Stimulated activated memory B cell treated with anti-CD40 and anti-IgM and Interleukin-4, amounts not matched to agents 10 μg/mL and 1 μg/mL and 100 μg/mL, for 72 hours (primary cell): Measurements from ENCODE around the gene DAB1.

Source experiments
- ATAC-seq: fragments of 150-1000 bp; cut with Tn5 transposase; 2 replicates; pipeline ENCODE4 v1.10.0; 2021
- H3K27ac Mint-ChIP-seq: one replicate; pipeline ENCODE4 v1.8.0; 2022; ENCODE audit warnings: mild to moderate bottlenecking, mixed read lengths
- H3K27me3 Mint-ChIP-seq: one replicate; pipeline ENCODE4 v1.8.0; 2022; ENCODE audit warnings: mixed read lengths
- H3K36me3 Mint-ChIP-seq: one replicate; pipeline ENCODE4 v1.8.0; 2022; ENCODE audit warnings: mixed read lengths
- H3K4me1 Mint-ChIP-seq: one replicate; pipeline ENCODE4 v1.8.0; 2022; ENCODE audit warnings: mixed read lengths
- H3K4me3 Mint-ChIP-seq: one replicate; pipeline ENCODE4 v1.8.0; 2022; ENCODE audit warnings: mild to moderate bottlenecking, moderate library complexity, mixed read lengths
- H3K9me3 Mint-ChIP-seq: one replicate; pipeline ENCODE4 v1.8.0; 2022; ENCODE audit warnings: mixed read lengths

The DAB1 gene

DNA sequence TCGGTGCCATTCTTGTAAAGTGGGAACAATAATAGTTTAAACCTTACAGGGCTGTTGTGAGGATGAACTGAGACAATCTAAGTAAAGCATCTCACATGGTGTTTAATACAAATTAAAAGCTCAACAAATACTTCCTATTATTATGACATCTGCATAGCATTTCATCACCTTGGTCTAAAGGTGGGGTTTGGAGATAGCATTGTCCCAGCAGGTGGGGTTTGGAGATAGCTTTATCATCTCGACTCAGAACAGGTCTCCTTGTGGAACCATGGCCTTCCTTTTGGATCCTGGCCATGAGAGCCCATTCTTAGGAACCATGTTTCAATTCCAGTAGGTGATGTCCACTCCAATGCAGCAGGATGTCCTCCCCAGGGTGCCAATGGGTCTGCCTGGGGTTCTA, 437.5 kb downstream of the DAB1 start:
- H3K4me3 Mint-ChIP-seq: no peak overlapping the region
- peaks cover under 1% of the 10 kb centered on the region for H3K27me3 Mint-ChIP-seq
- no peak for ATAC-seq
- H3K9me3 Mint-ChIP-seq: no peaks in the 10 kb centered on the region
- H3K36me3 Mint-ChIP-seq: no peaks in the 10 kb centered on the region
- no peaks in the 10 kb centered on the region for H3K4me1 Mint-ChIP-seq
- no peak overlapping the region for H3K27ac Mint-ChIP-seq

- H3K4me1 Mint-ChIP-seq: no peaks in the 10 kb centered on the region
- no peak overlapping the region for H3K4me3 Mint-ChIP-seq
- H3K27me3 Mint-ChIP-seq: no peaks in the 10 kb centered on the region
- no peak for ATAC-seq
- H3K27ac Mint-ChIP-seq: no peak overlapping the region
- no peaks in the 10 kb centered on the region for H3K9me3 Mint-ChIP-seq
- H3K36me3 Mint-ChIP-seq: no peaks in the 10 kb centered on the region
Observed at GRCh38 chr1:56985857-56986256, 438.0 kb downstream of the DAB1 start.

- Mint-ChIP-seq H3K27ac (no peak overlapping the region), H3K4me1 (no peaks in the 10 kb centered on the region), H3K36me3 (no peaks in the 10 kb centered on the region), H3K9me3 (no peaks in the 10 kb centered on the region), H3K27me3 (no peaks in the 10 kb centered on the region), H3K4me3 (no peak overlapping the region)
- no peak for ATAC-seq
Observed at GRCh38 chr1:56983484-56983883, 440.4 kb downstream of the DAB1 start.

- no peaks in the 10 kb centered on the region for H3K36me3 Mint-ChIP-seq
- no peaks in the 10 kb centered on the region for H3K4me1 Mint-ChIP-seq
- no peak for ATAC-seq
- no peak overlapping the region for H3K4me3 Mint-ChIP-seq
- no peak overlapping the region for H3K27ac Mint-ChIP-seq
- H3K9me3 Mint-ChIP-seq: peaks cover 3% of the 10 kb centered on the region
- H3K27me3 Mint-ChIP-seq: no peaks in the 10 kb centered on the region
Observed at GRCh38 chr1:56979986-56980755, 443.7 kb downstream of the DAB1 start.

- Mint-ChIP-seq H3K4me3 (no peak overlapping the region), H3K27ac (no peak overlapping the region), H3K27me3 (no peaks in the 10 kb centered on the region), H3K4me1 (no peaks in the 10 kb centered on the region), H3K9me3 (peaks cover 3% of the 10 kb centered on the region), H3K36me3 (no peaks in the 10 kb centered on the region)
- no peak for ATAC-seq
Observed at GRCh38 chr1:56978819-56979218, 445.0 kb downstream of the DAB1 start.

DNA sequence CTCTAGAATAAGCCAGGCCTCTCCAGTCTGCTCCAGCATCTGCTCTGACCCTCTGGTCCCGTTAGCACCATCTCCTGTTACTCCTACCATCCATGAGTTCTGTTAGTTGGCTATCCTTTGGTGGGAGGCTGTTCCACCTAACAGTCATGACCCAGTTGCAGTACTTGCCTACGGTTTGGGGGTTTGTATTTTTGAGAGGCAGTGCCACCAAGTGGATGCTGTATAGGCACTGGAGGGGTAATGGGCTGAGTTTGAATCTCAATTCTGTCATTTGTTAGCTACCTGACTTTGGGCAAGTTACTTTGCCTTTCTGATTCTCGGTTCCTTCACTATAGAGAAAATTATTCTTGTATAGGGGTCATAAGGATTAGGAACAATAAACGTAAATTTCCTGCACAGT, 445.9 kb downstream of the DAB1 start:
- no peaks in the 10 kb centered on the region for H3K36me3 Mint-ChIP-seq
- no peak for ATAC-seq

GRCh38 chr1:56975446-56975845, 448.4 kb downstream of the DAB1 start:
- Mint-ChIP-seq H3K4me3 (no peak overlapping the region), H3K9me3 (peaks cover 3% of the 10 kb centered on the region), H3K27ac (no peak overlapping the region), H3K36me3 (no peaks in the 10 kb centered on the region), H3K4me1 (no peaks in the 10 kb centered on the region), H3K27me3 (no peaks in the 10 kb centered on the region)
- ATAC-seq: no peak

More for the DNA sequence above, 445.9 kb downstream of the DAB1 start:
- H3K4me3 Mint-ChIP-seq: no peak overlapping the region
- H3K9me3 Mint-ChIP-seq: peaks cover 3% of the 10 kb centered on the region
- no peak overlapping the region for H3K27ac Mint-ChIP-seq
- H3K4me1 Mint-ChIP-seq: no peaks in the 10 kb centered on the region
- no peaks in the 10 kb centered on the region for H3K27me3 Mint-ChIP-seq

- Mint-ChIP-seq H3K9me3 (peaks cover 3% of the 10 kb centered on the region), H3K36me3 (no peaks in the 10 kb centered on the region), H3K27me3 (no peaks in the 10 kb centered on the region), H3K4me1 (no peaks in the 10 kb centered on the region), H3K4me3 (no peak overlapping the region), H3K27ac (no peak overlapping the region)
- no peak for ATAC-seq
Observed at GRCh38 chr1:56973923-56974742, 449.7 kb downstream of the DAB1 start.

DNA sequence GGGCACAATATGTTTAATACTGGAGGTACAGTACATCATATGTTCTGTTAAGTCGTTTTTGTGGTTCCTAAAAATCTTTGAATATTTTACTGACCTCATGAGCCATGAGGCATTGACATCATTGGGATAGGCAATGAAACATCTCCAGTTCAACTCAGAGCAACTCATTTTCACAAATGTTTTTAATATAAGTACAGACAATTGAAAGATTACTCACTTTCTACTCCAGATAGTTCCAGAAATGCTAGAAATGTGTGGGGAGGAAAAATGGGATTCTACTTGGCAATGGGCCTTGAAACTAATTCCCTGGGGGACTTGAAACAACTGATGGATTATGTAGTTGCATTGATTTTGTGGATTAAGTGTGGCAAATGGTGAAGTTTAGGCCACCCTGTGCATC, 450.9 kb downstream of the DAB1 start:
- Mint-ChIP-seq H3K4me1 (no peaks in the 10 kb centered on the region), H3K9me3 (peaks cover 3% of the 10 kb centered on the region), H3K36me3 (no peaks in the 10 kb centered on the region), H3K27me3 (no peaks in the 10 kb centered on the region), H3K4me3 (no peak overlapping the region), H3K27ac (no peak overlapping the region)
- ATAC-seq: no peak

- Mint-ChIP-seq H3K4me3 (no peak overlapping the region), H3K9me3 (no peaks in the 10 kb centered on the region), H3K27ac (no peak overlapping the region), H3K36me3 (no peaks in the 10 kb centered on the region), H3K4me1 (no peaks in the 10 kb centered on the region), H3K27me3 (no peaks in the 10 kb centered on the region)
- ATAC-seq: no peak
Observed at GRCh38 chr1:56970280-56970679, 453.6 kb downstream of the DAB1 start.

DNA sequence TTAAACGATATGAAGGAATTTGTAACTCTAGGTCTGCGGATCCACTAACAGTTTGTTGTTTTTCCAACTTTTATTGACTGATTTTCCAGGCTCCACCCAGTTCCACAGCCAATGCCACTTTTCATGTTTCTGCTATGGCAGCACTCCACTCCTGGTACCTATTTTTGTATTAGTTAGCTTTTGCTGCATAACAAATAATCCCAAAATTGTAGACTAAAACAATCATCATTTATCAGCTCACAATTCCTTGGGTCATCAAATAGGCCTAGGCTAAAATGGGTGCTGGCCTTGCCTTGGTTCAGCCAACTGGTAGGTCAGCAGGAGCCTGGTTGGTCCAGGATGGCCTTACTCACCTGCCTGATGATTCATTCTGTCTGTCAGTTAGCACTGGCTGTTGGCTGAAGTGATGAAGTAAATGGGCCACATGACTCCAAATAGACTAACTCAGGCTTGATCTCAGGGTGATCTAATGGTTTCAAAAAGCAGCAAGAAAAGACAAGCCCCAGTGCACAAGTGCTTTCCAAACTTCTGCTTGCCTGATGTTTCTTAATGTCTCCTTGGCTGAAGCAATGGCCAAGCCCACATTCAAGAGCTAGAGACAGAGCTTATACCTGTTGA, 454.9 kb downstream of the DAB1 start:
- no peak overlapping the region for H3K4me3 Mint-ChIP-seq

DNA sequence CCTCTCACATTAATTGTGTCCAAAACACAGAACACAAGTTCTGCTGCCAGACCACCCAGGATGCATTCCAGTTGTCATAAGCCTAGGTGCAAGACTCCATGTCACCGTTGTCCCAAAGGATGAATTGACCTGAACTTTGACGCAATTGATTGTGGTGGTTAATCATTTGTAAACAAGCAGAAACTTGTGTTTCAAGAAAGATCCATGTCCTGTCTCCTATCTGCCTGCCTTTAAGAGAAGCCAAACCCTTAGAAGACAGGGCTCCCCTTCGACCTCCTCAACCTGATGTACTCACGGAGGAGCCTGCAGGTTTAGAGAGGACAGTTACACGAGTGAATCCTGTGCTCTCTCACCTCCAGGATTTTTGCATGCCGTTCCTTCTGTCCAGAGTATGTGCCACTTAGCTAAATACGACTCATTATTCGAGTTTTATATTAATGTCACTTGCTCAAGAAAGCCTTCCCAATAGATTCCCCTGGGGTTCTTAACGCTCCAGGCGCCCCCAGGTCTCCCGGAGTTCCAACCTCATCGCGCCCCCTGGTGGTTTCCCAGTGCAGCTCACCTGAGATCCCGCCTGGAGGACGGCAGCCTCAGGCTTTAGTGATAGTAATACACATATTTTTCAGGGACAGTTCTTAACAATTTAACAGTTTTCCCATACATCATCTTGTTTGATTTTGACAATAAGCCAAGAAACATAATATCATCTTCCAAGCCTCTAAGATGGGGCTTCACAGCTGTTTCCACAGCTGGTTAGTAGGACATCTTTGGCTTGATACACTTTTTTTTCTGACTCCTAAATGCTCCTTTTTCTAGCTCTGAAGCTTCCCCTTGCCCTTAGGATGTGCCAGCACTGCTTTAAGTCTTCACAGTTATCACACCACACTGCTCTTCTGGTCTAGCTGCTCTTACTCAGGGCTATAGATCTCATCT, 455.7 kb downstream of the DAB1 start:
- no peaks in the 10 kb centered on the region for H3K4me1 Mint-ChIP-seq
- no peak overlapping the region for H3K4me3 Mint-ChIP-seq
- H3K27ac Mint-ChIP-seq: no peak overlapping the region
- no peaks in the 10 kb centered on the region for H3K9me3 Mint-ChIP-seq
- no peak for ATAC-seq
- no peaks in the 10 kb centered on the region for H3K36me3 Mint-ChIP-seq
- no peaks in the 10 kb centered on the region for H3K27me3 Mint-ChIP-seq

More for the DNA sequence above, 454.9 kb downstream of the DAB1 start:
- H3K36me3 Mint-ChIP-seq: no peaks in the 10 kb centered on the region
- H3K9me3 Mint-ChIP-seq: no peaks in the 10 kb centered on the region
- no peak for ATAC-seq
- H3K27me3 Mint-ChIP-seq: no peaks in the 10 kb centered on the region
- H3K27ac Mint-ChIP-seq: no peak overlapping the region
- no peaks in the 10 kb centered on the region for H3K4me1 Mint-ChIP-seq

DNA sequence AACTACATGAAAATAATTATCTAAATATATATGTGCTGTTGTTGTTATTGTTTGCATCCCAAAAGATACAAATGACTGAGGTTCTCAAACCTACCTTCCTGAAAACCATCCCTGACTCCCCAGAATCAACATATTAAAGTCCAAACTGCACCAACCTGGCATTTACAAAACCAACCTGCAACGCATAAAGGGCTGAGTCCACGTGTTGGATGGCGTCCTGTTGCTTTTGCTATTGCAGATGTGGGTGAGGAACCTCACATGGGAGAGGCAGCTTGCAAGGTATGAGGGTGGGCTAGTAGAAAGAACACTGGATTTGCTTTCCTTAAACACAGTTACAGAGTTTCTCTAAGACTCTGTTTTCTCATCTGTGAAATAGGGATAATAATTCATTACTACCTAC, 456.5 kb downstream of the DAB1 start:
- H3K36me3 Mint-ChIP-seq: no peaks in the 10 kb centered on the region
- ATAC-seq: no peak
- no peak overlapping the region for H3K4me3 Mint-ChIP-seq
- no peaks in the 10 kb centered on the region for H3K27me3 Mint-ChIP-seq
- no peaks in the 10 kb centered on the region for H3K4me1 Mint-ChIP-seq
- no peak overlapping the region for H3K27ac Mint-ChIP-seq
- H3K9me3 Mint-ChIP-seq: no peaks in the 10 kb centered on the region

DNA sequence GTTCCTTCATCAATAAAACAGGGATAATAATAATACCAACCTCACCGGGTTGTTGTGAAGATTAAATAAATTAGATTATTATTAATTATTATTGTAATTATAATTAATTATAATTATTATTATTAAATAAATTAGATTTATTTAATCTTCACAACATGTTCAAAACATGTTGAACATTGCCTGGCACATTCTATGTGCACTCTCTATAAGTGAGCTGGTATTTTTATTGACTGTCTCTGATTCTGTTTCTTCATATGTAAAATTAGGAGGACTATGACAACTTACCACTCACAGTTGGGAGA, 457.2 kb downstream of the DAB1 start:
- Mint-ChIP-seq H3K27me3 (no peaks in the 10 kb centered on the region), H3K27ac (no peak overlapping the region), H3K4me1 (no peaks in the 10 kb centered on the region), H3K9me3 (no peaks in the 10 kb centered on the region), H3K36me3 (no peaks in the 10 kb centered on the region), H3K4me3 (no peak overlapping the region)
- no peak for ATAC-seq
